Omental fat pad (tissue), 4 donors: Measurements from ENCODE around the gene PTPRK. TPM values are rescaled to one million over a fixed set of nuclear protein-coding genes. Genes with fewer than 3 reads are reported as not detected.

Experiments
- ATAC-seq: fragments of 150-250 bp; one replicate; pipeline ENCODE4 v1.9.1; 2016; ENCODE audit warnings: mild to moderate bottlenecking, moderate library complexity; ENCODE audit not compliant: low FRiP score
- DNase-seq: peaks from one replicate; pipeline ENCODE4 v3.0.0-alpha.2; 2019; ENCODE audit warnings: low spot score
- CTCF ChIP-seq, 3 donors: fragments of 450-650 bp; IDR thresholded peaks; one replicate each; pipeline ENCODE4 v1.5.1; 2016 to 2017; ENCODE audit warnings: antibody characterized with exemption in 3 of 3, mild to moderate bottlenecking in 3 of 3, moderate library complexity in 2 of 3
- total RNA-seq, 4 donors: library from RNA; depleted of rRNA; stranded (reverse); fragments of >200 nt; gene quantifications; one replicate each; pipeline ENCODE4 v1.1.0, GENCODE V29; 2016

PTPRK gene
- total RNA-seq, 4 donors from 2014 or later, result 16.2 to 32.6 (median 20.9) TPM

GRCh38 chr6:128307671-128308070 lies 212.7 kb downstream of the PTPRK start:
- DNase-seq (no peak), ATAC-seq (no peak)
- TF ChIP-seq CTCF (IDR thresholded peaks at IDR 0.05), result no peak

- DNase-seq (no peak), ATAC-seq (no peak)
- TF ChIP-seq CTCF (IDR thresholded peaks at IDR 0.05), result no peak
Observed at GRCh38 chr6:128305976-128306375, 214.4 kb downstream of the PTPRK start.

- no peak for TF ChIP-seq CTCF (IDR thresholded peaks at IDR 0.05)
- no peak for DNase-seq
- no peak for ATAC-seq
Observed at GRCh38 chr6:128305228-128305627, 215.2 kb downstream of the PTPRK start.

GRCh38 chr6:128303870-128304269 lies 216.5 kb downstream of the PTPRK start:
- DNase-seq, result no peak
- no peak for ATAC-seq
- no peak for TF ChIP-seq CTCF (IDR thresholded peaks at IDR 0.05)

- ATAC-seq (no peak), DNase-seq (no peak)
- no peak for TF ChIP-seq CTCF (IDR thresholded peaks at IDR 0.05)
Observed at GRCh38 chr6:128302942-128303341, 217.5 kb downstream of the PTPRK start.

- no peak for ATAC-seq
- no peak for DNase-seq
- TF ChIP-seq CTCF (IDR thresholded peaks at IDR 0.05), result no peak
Observed at GRCh38 chr6:128295670-128296069, 224.7 kb downstream of the PTPRK start.

- TF ChIP-seq CTCF (IDR thresholded peaks at IDR 0.05), result no peak
- ATAC-seq (no peak), DNase-seq (no peak)
Observed at GRCh38 chr6:128290221-128290620, 230.2 kb downstream of the PTPRK start.
